ENCODE results near the gene CDC42EP4. TPM values are rescaled to one million over a fixed set of nuclear protein-coding genes. Genes with fewer than 3 reads are reported as not detected.

CDC42EP4 gene
- total and polyA plus RNA-seq, 2 donors (not counting 1 experiment from before 2014, with no cell fraction given) = 20.9 to 34.2 TPM

- Histone ChIP-seq H3K4me3 (replicated peaks in 1 of 4; ENCODE audit: control extremely low read depth in 1 of 4, insufficient read depth in 1 of 4, low read depth in 3 of 4, low read length in 4 of 4) (no peak overlapping the region), H3K27me3 (ENCODE audit: control insufficient read depth, insufficient read depth, low read length) (peaks cover 3% of the 10 kb centered on the region), H4K20me1 (ENCODE audit: control insufficient read depth, extremely low read depth, insufficient read depth, low read length) (no peaks in the 10 kb centered on the region), H3K4me2 (ENCODE audit: extremely low read depth, insufficient read depth, low read length) (peak overlapping the region; percentile 8), H3K4me1 (ENCODE audit: control insufficient read depth, extremely low read depth, insufficient read depth, low read length) (peaks cover 5% of the 10 kb centered on the region), H3K27ac (ENCODE audit: insufficient read depth, low read length) (no peak overlapping the region), H3K9ac (ENCODE audit: insufficient read depth, low read length) (no peak overlapping the region), H3K79me2 (ENCODE audit: control insufficient read depth, insufficient read depth, low read length) (no peaks in the 10 kb centered on the region), H3K9me3 (ENCODE audit: control insufficient read depth, insufficient read depth, low read depth, low read length) (no peaks in the 10 kb centered on the region), H3K36me3 (ENCODE audit: control insufficient read depth, insufficient read depth, low read length) (no peaks in the 10 kb centered on the region), H2AFZ (ENCODE audit: low read length) (no peak overlapping the region)
- peak in 1 of 2 donors; percentile 53 for DNase-seq (ENCODE audit: low read depth in 2 of 2)
- no peak for TF ChIP-seq EZH2 (IDR thresholded peaks at IDR 0.05; ENCODE audit: low read length, missing control alignments)
- TF ChIP-seq CTCF (conservative IDR thresholded peaks at IDR 0.05 in 1 of 2, IDR thresholded peaks at IDR 0.05 in 1 of 2; ENCODE audit: low read depth in 1 of 2, low read length in 2 of 2) = no peak
Observed at GRCh38 chr17:73324160-73324475, 12.3 kb upstream of the CDC42EP4 start.

- no peaks in the 10 kb centered on the region for H3K9me3 ChIP-seq (ENCODE audit: control insufficient read depth, insufficient read depth, low read depth, low read length)
- peaks cover 5% of the 10 kb centered on the region for H3K4me1 ChIP-seq (ENCODE audit: control insufficient read depth, extremely low read depth, insufficient read depth, low read length)
- H3K9ac ChIP-seq (ENCODE audit: insufficient read depth, low read length) = no peak overlapping the region
- no peak overlapping the region for H2AFZ ChIP-seq (ENCODE audit: low read length)
- H3K36me3 ChIP-seq (ENCODE audit: control insufficient read depth, insufficient read depth, low read length) = no peaks in the 10 kb centered on the region
- no peak overlapping the region for H3K4me3 ChIP-seq (replicated peaks in 1 of 4; ENCODE audit: control extremely low read depth in 1 of 4, insufficient read depth in 1 of 4, low read depth in 3 of 4, low read length in 4 of 4)
- TF ChIP-seq CTCF (conservative IDR thresholded peaks at IDR 0.05 in 1 of 2, IDR thresholded peaks at IDR 0.05 in 1 of 2; ENCODE audit: low read depth in 1 of 2, low read length in 2 of 2) = no peak
- TF ChIP-seq EZH2 (IDR thresholded peaks at IDR 0.05; ENCODE audit: low read length, missing control alignments) = no peak
- no peaks in the 10 kb centered on the region for H3K79me2 ChIP-seq (ENCODE audit: control insufficient read depth, insufficient read depth, low read length)
- no peaks in the 10 kb centered on the region for H4K20me1 ChIP-seq (ENCODE audit: control insufficient read depth, extremely low read depth, insufficient read depth, low read length)
- H3K27me3 ChIP-seq (ENCODE audit: control insufficient read depth, insufficient read depth, low read length) = peaks cover 3% of the 10 kb centered on the region
- H3K4me2 ChIP-seq (ENCODE audit: extremely low read depth, insufficient read depth, low read length) = peak overlapping the region; percentile 8
- DNase-seq (ENCODE audit: low read depth in 2 of 2) = no peak
- no peak overlapping the region for H3K27ac ChIP-seq (ENCODE audit: insufficient read depth, low read length)
Observed at GRCh38 chr17:73323409-73324159, 11.8 kb upstream of the CDC42EP4 start.

- DNase-seq (ENCODE audit: low read depth in 2 of 2) = no peak
- no peak overlapping the region for H3K4me3 ChIP-seq (replicated peaks in 1 of 4; ENCODE audit: control extremely low read depth in 1 of 4, insufficient read depth in 1 of 4, low read depth in 3 of 4, low read length in 4 of 4)
Observed at GRCh38 chr17:73320601-73321264, 8.9 kb upstream of the CDC42EP4 start.

More at GRCh38 chr17:73320601-73321264, 8.9 kb upstream of the CDC42EP4 start:
- TF ChIP-seq CTCF (conservative IDR thresholded peaks at IDR 0.05 in 1 of 2, IDR thresholded peaks at IDR 0.05 in 1 of 2; ENCODE audit: low read depth in 1 of 2, low read length in 2 of 2) (no peak), EZH2 (IDR thresholded peaks at IDR 0.05; ENCODE audit: low read length, missing control alignments) (no peak)
- H3K27ac ChIP-seq (ENCODE audit: insufficient read depth, low read length) = no peak overlapping the region
- peaks cover 3% of the 10 kb centered on the region for H3K27me3 ChIP-seq (ENCODE audit: control insufficient read depth, insufficient read depth, low read length)
- H4K20me1 ChIP-seq (ENCODE audit: control insufficient read depth, extremely low read depth, insufficient read depth, low read length) = no peaks in the 10 kb centered on the region
- no peaks in the 10 kb centered on the region for H3K36me3 ChIP-seq (ENCODE audit: control insufficient read depth, insufficient read depth, low read length)
- H3K4me2 ChIP-seq (ENCODE audit: extremely low read depth, insufficient read depth, low read length) = no peak overlapping the region
- no peaks in the 10 kb centered on the region for H3K9me3 ChIP-seq (ENCODE audit: control insufficient read depth, insufficient read depth, low read depth, low read length)
- H3K9ac ChIP-seq (ENCODE audit: insufficient read depth, low read length) = no peak overlapping the region
- peaks cover 7% of the 10 kb centered on the region for H3K4me1 ChIP-seq (ENCODE audit: control insufficient read depth, extremely low read depth, insufficient read depth, low read length)
- no peaks in the 10 kb centered on the region for H3K79me2 ChIP-seq (ENCODE audit: control insufficient read depth, insufficient read depth, low read length)
- no peak overlapping the region for H2AFZ ChIP-seq (ENCODE audit: low read length)

Measured in fibroblast of lung (primary cell).